Measurements from ENCODE around the gene AGAP3.

The AGAP3 gene

DNA sequence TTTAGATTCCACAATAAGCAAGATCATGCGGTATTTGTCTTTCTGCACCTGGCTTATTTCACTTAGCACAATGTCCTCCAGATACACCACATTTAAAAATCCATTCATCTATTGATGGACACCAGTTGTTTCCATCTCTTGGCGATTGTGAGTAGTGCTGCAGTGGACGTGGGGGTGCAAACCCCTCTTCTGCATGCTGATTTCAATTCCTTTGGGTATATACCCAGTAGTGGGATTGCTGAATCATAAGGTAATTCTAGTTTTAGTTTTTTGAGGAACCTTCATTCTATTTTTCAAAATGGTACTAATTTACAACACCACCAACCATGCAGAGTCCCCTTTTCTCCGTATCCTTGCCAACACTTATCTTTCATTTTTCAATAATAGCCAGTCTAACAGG lies 102.8 kb downstream of the AGAP3 start:
- no peak for DNase-seq
- in situ Hi-C loops (cut with MboI; ENCODE audit: low pct_unique_long_range_greater_than_20kb, low sequenced_read_pairs) = no loop called here

DNA sequence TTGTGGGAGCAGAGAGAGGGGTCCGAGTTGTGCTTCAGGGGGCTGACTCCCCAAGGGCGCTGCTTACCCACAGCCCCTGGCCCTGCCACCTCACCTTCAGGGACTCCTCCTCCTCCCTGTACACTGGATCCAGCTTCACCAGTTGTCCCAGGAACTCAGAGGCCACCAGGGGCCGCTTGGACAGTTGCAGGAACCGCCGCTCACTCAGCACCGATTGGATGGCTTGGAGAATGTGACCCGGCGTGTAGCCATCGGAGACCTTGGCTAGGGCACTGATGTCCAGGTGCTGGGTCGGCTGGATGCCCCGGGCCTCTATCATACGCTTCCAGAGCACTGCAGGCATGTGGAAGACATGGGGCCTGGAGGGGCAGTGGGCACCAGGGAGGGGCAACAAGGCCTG lies 105.3 kb downstream of the AGAP3 start:
- in situ Hi-C loops (cut with MboI; ENCODE audit: low pct_unique_long_range_greater_than_20kb, low sequenced_read_pairs) = no loop called here
- DNase-seq = no peak

DNA sequence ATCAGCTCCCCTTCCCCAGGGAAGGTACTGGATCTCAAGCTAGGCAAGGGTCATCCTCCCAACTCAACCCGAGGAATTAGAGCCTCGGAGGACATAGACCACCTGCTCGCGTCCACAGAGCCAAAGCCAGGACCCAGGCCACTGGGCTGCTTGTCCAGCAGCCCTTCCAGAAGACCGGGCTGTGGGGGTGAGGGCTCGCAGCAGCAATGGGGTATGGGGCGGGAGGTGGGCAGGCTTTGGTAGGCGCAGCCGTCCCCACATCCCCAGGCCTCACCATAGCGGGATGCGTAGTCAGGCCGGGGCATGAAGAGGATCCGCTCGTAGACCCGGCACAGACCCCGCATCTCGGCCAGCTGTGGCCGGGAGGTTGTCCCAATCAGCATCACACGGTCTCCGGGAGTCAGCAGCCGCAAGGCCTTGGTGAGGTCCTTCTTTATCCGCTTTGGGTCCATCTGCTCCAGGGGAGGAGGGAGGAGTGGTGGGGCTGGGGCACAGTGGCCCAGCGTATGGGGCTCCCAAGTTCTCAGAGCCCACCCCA lies 105.8 kb downstream of the AGAP3 start:
- in situ Hi-C loops (cut with MboI; ENCODE audit: low pct_unique_long_range_greater_than_20kb, low sequenced_read_pairs) = no loop called here
- DNase-seq = no peak

DNA sequence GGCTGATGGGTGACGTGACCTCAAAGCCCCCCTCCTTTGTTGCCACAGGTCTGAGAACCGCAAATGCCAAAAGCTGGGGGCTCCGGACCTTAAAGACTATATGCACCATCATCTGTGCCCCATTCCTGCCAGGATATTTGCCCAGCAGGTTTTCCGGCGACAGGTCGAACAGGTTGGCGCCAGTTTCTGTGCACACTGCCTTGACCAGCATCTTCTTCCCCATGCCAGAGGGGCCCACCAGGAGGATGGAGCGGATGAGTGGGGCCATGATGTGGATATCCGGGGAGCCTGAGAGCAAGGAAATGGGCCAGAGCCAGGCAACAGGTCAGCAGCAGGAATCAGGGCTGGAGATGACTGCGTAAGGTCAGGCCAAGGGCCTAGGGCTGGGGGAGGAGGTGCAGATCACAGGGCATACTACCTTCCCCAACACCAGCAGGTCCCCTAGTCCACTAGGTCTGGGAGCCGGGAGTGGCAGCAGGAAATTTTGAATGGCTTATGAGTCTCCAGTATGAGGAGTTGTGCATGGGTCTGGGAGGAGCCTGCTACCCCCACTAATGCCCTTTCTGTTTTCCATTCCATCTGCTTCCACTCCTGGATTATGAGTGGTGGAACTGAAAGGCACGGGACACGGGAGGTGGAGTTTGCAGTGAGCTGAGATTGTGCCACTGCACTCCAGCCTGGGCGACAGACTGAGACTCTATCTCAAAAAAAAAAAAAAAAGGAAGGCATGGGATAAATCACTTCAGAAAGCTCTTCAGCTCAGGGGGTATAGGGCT lies 107.1 kb downstream of the AGAP3 start:
- in situ Hi-C loops (cut with MboI; ENCODE audit: low pct_unique_long_range_greater_than_20kb, low sequenced_read_pairs) = no loop called here
- no peak for DNase-seq

Data from KBM-7 (cell line).